Fibroblast of lung (primary cell): Measurements from ENCODE around the gene SHLD2. TPM values are rescaled to one million over a fixed set of nuclear protein-coding genes. Genes with fewer than 3 reads are reported as not detected.

Experiments used
- polyA plus RNA-seq, 2 donors: library from polyadenylated mRNA; depleted of rRNA in 1 of 2; stranded (reverse) in 1 of 2; unstranded in 1 of 2; fragments of >200 nt; gene quantifications; 2 replicates each; pipeline ENCODE4 v1.2.1, GENCODE V29; 2011 to 2012; ENCODE audit warnings: missing spikeins in 1 of 2
- total RNA-seq: library from RNA; depleted of rRNA; stranded (reverse); fragments of >200 nt; gene quantifications from 2 replicates; pipeline ENCODE4 v1.2.1, GENCODE V29; 2014

SHLD2 gene
- total and polyA plus RNA-seq, 2 donors (not counting 1 experiment from before 2014, with no cell fraction given) = 21.6 to 26.3 TPM

Other genes with a start within 250 kb of the SHLD2 start
- gene MMRN2, start 137.6 kb upstream of the SHLD2 start, total RNA-seq = 0.77 and 2.1 TPM in 2 replicates
- 1.5 and 2.2 TPM in 2 replicates for gene MMRN2, start 137.6 kb upstream of the SHLD2 start, polyA plus RNA-seq
- gene SNCG, start 136.6 kb upstream of the SHLD2 start, total RNA-seq = 8.7 and 21.3 TPM in 2 replicates
- 34.4 and 47.4 TPM in 2 replicates for gene SNCG, start 136.6 kb upstream of the SHLD2 start, polyA plus RNA-seq
- gene ADIRF, start 126.7 kb upstream of the SHLD2 start, total RNA-seq = 119 and 142 TPM in 2 replicates
- gene ADIRF, start 126.7 kb upstream of the SHLD2 start, polyA plus RNA-seq = 39.4 and 172 TPM in 2 replicates
- not detected in 2 replicates for gene FAM25A, start 74.9 kb upstream of the SHLD2 start, total RNA-seq
- gene FAM25A, start 74.9 kb upstream of the SHLD2 start, polyA plus RNA-seq = not detected in 2 replicates
- 286 and 327 TPM in 2 replicates for gene GLUD1, start 363 bp upstream of the SHLD2 start, total RNA-seq
- gene GLUD1, start 363 bp upstream of the SHLD2 start, polyA plus RNA-seq = 130 and 146 TPM in 2 replicates
- 0.17 and 0.51 TPM in 2 replicates for gene NUTM2A, start 130.2 kb downstream of the SHLD2 start, total RNA-seq
- 0.06 and 0.17 TPM in 2 replicates for gene NUTM2A, start 130.2 kb downstream of the SHLD2 start, polyA plus RNA-seq